CD4-positive, CD25-positive, alpha-beta regulatory T cell (primary cell): ENCODE results near the gene ARHGAP45. TPM values are rescaled to one million over a fixed set of nuclear protein-coding genes. Genes with fewer than 3 reads are reported as not detected.

Source experiments
- ATAC-seq, 2 donors: fragments of 150-1000 bp; cut with Tn5 transposase; one replicate each; pipeline ENCODE4 v1.10.0; 2021; ENCODE audit warnings: low read depth in 2 of 2, moderate number of reproducible peaks in 2 of 2, moderate library complexity in 1 of 2
- DNase-seq, 3 donors: peaks; one replicate each; pipeline versions ENCODE4 v3.0.0 to v3.0.0-alpha.2; 2012 to 2022; ENCODE audit warnings: mixed read lengths in 1 of 3
- H3K27ac ChIP-seq: one replicate; pipeline ENCODE4 v1.7.0; 2013; ENCODE audit warnings: mild to moderate bottlenecking, low read length; ENCODE audit not compliant: insufficient read depth, poor library complexity, severe bottlenecking
- H3K27me3 ChIP-seq: one replicate; pipeline ENCODE4 v1.7.0; 2013; ENCODE audit warnings: low read length; ENCODE audit not compliant: control insufficient read depth, insufficient read depth
- H3K36me3 ChIP-seq: one replicate; pipeline ENCODE4 v1.7.0; 2013; ENCODE audit warnings: mild to moderate bottlenecking, low read length, moderate library complexity; ENCODE audit not compliant: control insufficient read depth, insufficient read depth
- H3K4me1 ChIP-seq: 2 replicates; pipeline ENCODE4 v1.7.0; 2013; ENCODE audit warnings: mild to moderate bottlenecking, low read length; ENCODE audit not compliant: insufficient read depth, control insufficient read depth, poor library complexity, severe bottlenecking
- H3K4me3 ChIP-seq: one replicate; pipeline ENCODE4 v1.7.0; 2013; ENCODE audit warnings: low read depth, mild to moderate bottlenecking, low read length, moderate library complexity
- H3K9me3 ChIP-seq, 2 experiments: 1 replicate in 1 of 2; 2 replicates in 1 of 2; pipeline ENCODE4 v1.7.0; 2013; ENCODE audit warnings: low read length in 2 of 2, mild to moderate bottlenecking in 1 of 2, moderate library complexity in 1 of 2; ENCODE audit not compliant: control insufficient read depth in 2 of 2
- H3K27ac Mint-ChIP-seq, 3 donors: one replicate each; pipeline ENCODE4 v1.8.0; 2020 to 2022; ENCODE audit warnings: mild to moderate bottlenecking in 3 of 3, mixed read lengths in 3 of 3, moderate library complexity in 2 of 3
- H3K27me3 Mint-ChIP-seq: one replicate; pipeline ENCODE4 v1.8.0; 2022; ENCODE audit warnings: mild to moderate bottlenecking, mixed read lengths
- H3K36me3 Mint-ChIP-seq: one replicate; pipeline ENCODE4 v1.8.0; 2020; ENCODE audit warnings: mixed read lengths
- H3K4me1 Mint-ChIP-seq, 4 donors: one replicate each; pipeline ENCODE4 v1.8.0; 2020 to 2022; ENCODE audit warnings: mixed read lengths in 4 of 4, mild to moderate bottlenecking in 1 of 4
- H3K4me3 Mint-ChIP-seq, 4 donors: one replicate each; pipeline ENCODE4 v1.8.0; 2020 to 2022; ENCODE audit warnings: mild to moderate bottlenecking in 4 of 4, mixed read lengths in 4 of 4, moderate library complexity in 3 of 4
- H3K9me3 Mint-ChIP-seq, 7 donors: one replicate each; pipeline ENCODE4 v1.8.0; 2020 to 2022; ENCODE audit warnings: mixed read lengths in 7 of 7, mild to moderate bottlenecking in 3 of 7, moderate library complexity in 2 of 7
- polyA plus RNA-seq, 4 donors: library from polyadenylated mRNA; unstranded; fragments of 300-500 nt; fragmentation: Illumina TruSeq; gene quantifications; one replicate each; pipeline ENCODE4 v1.2.3, GENCODE V29; 2021
- total RNA-seq: library from RNA; stranded (reverse); gene quantifications from one replicate; pipeline ENCODE4 v1.2.3, GENCODE V29; 2022

The ARHGAP45 gene
- total and polyA plus RNA-seq, 5 donors from 2014 or later, result 258 to 756 (median 284) TPM

DNA sequence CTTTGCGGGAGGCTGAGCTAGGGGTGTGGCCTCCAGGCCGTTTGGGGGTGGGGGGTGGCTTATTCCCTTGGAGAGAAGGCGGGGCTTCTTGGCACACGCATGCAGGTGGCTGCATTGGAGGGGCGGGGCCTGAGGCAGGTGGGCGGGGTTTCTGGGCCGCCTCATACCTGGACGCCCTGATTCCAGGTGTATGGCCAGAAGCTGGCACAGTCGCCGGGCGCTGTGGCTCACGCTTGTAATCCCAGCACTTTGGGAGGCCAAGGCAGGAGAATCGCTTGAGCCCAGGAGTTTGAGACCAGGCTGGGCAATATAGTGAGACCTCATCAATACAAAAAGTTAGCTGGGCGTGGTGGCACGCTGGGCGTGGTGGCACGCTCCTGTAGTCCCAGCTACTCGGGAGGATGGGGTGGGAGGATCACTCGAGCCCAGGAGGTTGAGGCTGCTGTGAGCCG, 19.2 kb upstream of the ARHGAP45 start:
- no peaks in the 10 kb centered on the region for H3K36me3 ChIP-seq
- DNase-seq (no peak), ATAC-seq (no peak)
- H3K27ac ChIP-seq, result no peak overlapping the region
- H3K4me3 ChIP-seq, result no peak overlapping the region
- H3K9me3 ChIP-seq, result no peaks in the 10 kb centered on the region
- H3K27ac Mint-ChIP-seq, result no peak overlapping the region
- H3K27me3 Mint-ChIP-seq, result no peaks in the 10 kb centered on the region
- peaks cover 6% of the 10 kb centered on the region for H3K4me1 ChIP-seq
- H3K9me3 Mint-ChIP-seq, result peaks cover 0 to 2% (median 0%) of the 10 kb centered on the region in 7 donors
- H3K4me3 Mint-ChIP-seq, result no peak overlapping the region
- H3K4me1 Mint-ChIP-seq, result peaks cover 4 to 9% (median 6%) of the 10 kb centered on the region in 4 donors
- peaks cover 3% of the 10 kb centered on the region for H3K36me3 Mint-ChIP-seq
- no peaks in the 10 kb centered on the region for H3K27me3 ChIP-seq

GRCh38 chr19:1049106-1049505, 17.9 kb upstream of the ARHGAP45 start:
- peaks cover 6% of the 10 kb centered on the region for H3K4me1 ChIP-seq
- Mint-ChIP-seq H3K4me3 (no peak overlapping the region), H3K36me3 (peaks cover 3% of the 10 kb centered on the region), H3K4me1 (peaks cover 5 to 17% (median 6%) of the 10 kb centered on the region in 4 donors), H3K27me3 (no peaks in the 10 kb centered on the region), H3K9me3 (peaks cover 0 to 2% (median 0%) of the 10 kb centered on the region in 7 donors), H3K27ac (no peak overlapping the region)
- DNase-seq (no peak), ATAC-seq (no peak)
- H3K9me3 ChIP-seq, result no peaks in the 10 kb centered on the region
- no peak overlapping the region for H3K4me3 ChIP-seq
- no peaks in the 10 kb centered on the region for H3K27me3 ChIP-seq
- no peaks in the 10 kb centered on the region for H3K36me3 ChIP-seq
- H3K27ac ChIP-seq, result no peak overlapping the region

- H3K4me1 Mint-ChIP-seq, result peaks cover 5 to 17% (median 6%) of the 10 kb centered on the region in 4 donors
- Histone ChIP-seq H3K27ac (no peak overlapping the region), H3K36me3 (no peaks in the 10 kb centered on the region), H3K27me3 (no peaks in the 10 kb centered on the region), H3K4me3 (no peak overlapping the region), H3K4me1 (peaks cover 6% of the 10 kb centered on the region), H3K9me3 (no peaks in the 10 kb centered on the region)
- ATAC-seq (no peak), DNase-seq (no peak)
- no peak overlapping the region for H3K4me3 Mint-ChIP-seq
- H3K27me3 Mint-ChIP-seq, result no peaks in the 10 kb centered on the region
- no peak overlapping the region for H3K27ac Mint-ChIP-seq
- peaks cover 0 to 2% (median 0%) of the 10 kb centered on the region in 7 donors for H3K9me3 Mint-ChIP-seq
- peaks cover 3% of the 10 kb centered on the region for H3K36me3 Mint-ChIP-seq
Measured at GRCh38 chr19:1049800-1050199, 17.2 kb upstream of the ARHGAP45 start.

DNA sequence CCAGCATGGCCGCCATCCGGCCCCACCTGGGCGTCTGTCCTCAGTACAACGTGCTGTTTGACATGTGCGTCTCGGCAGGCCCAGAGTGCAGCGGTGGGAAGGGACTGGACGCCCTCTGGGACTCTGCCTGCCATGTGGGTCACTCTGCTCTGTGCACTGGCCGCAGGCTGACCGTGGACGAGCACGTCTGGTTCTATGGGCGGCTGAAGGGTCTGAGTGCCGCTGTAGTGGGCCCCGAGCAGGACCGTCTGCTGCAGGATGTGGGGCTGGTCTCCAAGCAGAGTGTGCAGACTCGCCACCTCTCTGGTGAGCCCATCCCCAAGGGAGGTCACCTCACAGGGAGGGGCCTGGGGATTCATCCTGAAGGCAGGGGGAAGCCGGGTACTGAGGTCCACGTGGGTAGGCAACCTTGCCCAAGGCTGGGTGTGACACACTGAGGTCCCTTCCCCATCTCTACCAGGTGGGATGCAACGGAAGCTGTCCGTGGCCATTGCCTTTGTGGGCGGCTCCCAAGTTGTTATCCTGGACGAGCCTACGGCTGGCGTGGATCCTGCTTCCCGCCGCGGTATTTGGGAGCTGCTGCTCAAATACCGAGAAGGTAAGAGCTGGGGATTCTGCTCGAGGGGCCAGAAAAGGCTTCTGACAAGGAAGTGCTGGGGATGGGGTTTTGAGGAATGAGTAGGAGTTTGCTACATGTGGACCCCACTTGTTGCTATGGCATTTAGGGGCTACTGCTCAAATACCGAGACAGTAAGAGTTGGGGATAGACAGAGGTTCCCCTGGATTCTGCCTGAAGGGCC, 15.8 kb upstream of the ARHGAP45 start:
- Histone ChIP-seq H3K36me3 (no peaks in the 10 kb centered on the region), H3K4me1 (peaks cover 6% of the 10 kb centered on the region), H3K27ac (no peak overlapping the region), H3K4me3 (no peak overlapping the region), H3K9me3 (no peaks in the 10 kb centered on the region), H3K27me3 (no peaks in the 10 kb centered on the region)
- Mint-ChIP-seq H3K4me1 (peaks cover 0 to 12% (median 2%) of the 10 kb centered on the region in 4 donors), H3K9me3 (no peaks in the 10 kb centered on the region), H3K36me3 (peaks cover under 1% of the 10 kb centered on the region), H3K27me3 (no peaks in the 10 kb centered on the region), H3K27ac (peak overlapping the region in 1 of 3 donors; percentile 54), H3K4me3 (no peak overlapping the region)
- ATAC-seq (no peak), DNase-seq (no peak)

GRCh38 chr19:1051791-1052190, 15.2 kb upstream of the ARHGAP45 start:
- Histone ChIP-seq H3K9me3 (no peaks in the 10 kb centered on the region), H3K4me3 (no peak overlapping the region), H3K27ac (no peak overlapping the region), H3K36me3 (no peaks in the 10 kb centered on the region), H3K27me3 (no peaks in the 10 kb centered on the region), H3K4me1 (peaks cover 6% of the 10 kb centered on the region)
- Mint-ChIP-seq H3K27ac (peak overlapping the region in 1 of 3 donors; percentile 54), H3K27me3 (no peaks in the 10 kb centered on the region), H3K9me3 (no peaks in the 10 kb centered on the region), H3K4me1 (peaks cover 0 to 16% (median 4%) of the 10 kb centered on the region in 4 donors), H3K36me3 (peaks cover 7% of the 10 kb centered on the region), H3K4me3 (no peak overlapping the region)
- DNase-seq (no peak), ATAC-seq (no peak)

DNA sequence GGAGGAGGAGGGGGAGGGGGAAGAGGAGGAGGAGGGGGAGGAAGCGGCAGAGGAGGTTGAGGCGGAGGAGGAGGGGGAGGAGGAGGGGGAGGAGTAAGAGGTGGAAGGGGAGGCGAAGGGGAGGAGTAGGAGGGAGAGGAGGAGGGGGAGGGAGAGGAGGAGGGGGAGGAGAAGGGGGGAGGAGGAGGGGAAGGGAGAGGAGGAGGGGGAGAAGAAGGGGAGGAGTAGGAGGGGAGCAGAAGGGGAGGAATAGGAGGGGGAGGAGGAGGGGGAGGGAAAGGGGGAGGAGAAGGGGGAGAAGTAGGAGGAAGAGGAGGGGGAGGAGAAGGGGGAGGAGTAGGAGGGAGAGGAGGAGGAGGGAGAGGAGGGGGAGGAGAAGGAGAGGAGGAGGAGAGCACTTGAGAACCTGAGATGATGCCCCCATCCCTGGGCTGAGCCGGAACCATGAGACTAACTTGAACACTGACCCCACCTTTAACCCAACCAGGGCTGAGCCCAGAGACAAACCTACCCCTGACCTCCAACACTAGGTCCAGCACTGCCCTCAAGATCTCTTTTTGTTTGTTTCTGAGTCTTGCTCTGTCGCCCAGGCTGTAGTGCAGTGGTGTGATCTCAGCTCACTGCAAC, 14.5 kb upstream of the ARHGAP45 start:
- DNase-seq (no peak), ATAC-seq (no peak)
- Mint-ChIP-seq H3K4me1 (peaks cover 4 to 23% (median 9%) of the 10 kb centered on the region in 4 donors), H3K27ac (peak overlapping the region in 1 of 3 donors; percentile 87), H3K36me3 (peaks cover 13% of the 10 kb centered on the region), H3K4me3 (no peak overlapping the region), H3K27me3 (no peaks in the 10 kb centered on the region), H3K9me3 (peaks cover 0 to 2% (median 0%) of the 10 kb centered on the region in 7 donors)
- no peaks in the 10 kb centered on the region for H3K27me3 ChIP-seq
- no peak overlapping the region for H3K27ac ChIP-seq
- H3K4me1 ChIP-seq, result peaks cover 4% of the 10 kb centered on the region
- no peaks in the 10 kb centered on the region for H3K9me3 ChIP-seq
- H3K36me3 ChIP-seq, result no peaks in the 10 kb centered on the region
- no peak overlapping the region for H3K4me3 ChIP-seq

DNA sequence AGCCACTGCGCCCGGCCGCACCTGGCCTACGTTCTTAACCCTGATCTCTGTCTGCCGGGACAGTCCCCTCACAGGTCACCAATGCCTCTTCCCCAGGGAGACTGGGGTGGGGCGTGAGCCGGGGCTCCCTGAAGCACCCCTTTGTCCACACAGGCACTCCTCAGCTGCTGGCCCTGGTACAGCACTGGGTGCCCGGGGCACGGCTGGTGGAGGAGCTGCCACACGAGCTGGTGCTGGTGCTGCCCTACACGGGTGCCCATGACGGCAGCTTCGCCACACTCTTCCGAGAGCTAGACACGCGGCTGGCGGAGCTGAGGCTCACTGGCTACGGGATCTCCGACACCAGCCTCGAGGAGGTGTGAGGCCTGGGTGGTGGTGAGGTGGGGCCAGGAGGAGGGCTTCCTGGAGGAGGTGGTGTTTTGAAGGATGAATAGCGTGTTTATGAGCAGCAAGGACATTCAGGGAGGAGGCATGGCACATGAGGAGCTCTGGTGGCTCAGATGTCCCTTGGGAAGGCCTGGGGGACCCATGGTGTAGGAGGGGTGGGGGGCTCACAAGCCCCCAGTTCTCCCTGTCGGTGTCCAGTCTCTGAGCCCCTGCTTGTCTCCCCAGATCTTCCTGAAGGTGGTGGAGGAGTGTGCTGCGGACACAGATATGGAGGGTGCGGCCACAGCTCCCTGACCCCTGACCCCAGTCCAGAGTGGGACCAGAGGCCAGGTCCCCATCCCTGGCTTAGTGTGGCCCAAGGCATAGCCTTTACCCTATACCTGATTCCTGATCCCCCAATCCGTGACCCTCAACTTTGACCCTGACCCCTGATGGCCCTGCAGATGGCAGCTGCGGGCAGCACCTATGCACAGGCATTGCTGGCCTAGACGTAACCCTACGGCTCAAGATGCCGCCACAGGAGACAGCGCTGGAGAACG, 13.5 kb upstream of the ARHGAP45 start:
- H3K4me1 Mint-ChIP-seq, result peaks cover 5 to 32% (median 18%) of the 10 kb centered on the region in 4 donors
- Histone ChIP-seq H3K4me3 (no peak overlapping the region), H3K9me3 (no peaks in the 10 kb centered on the region), H3K27me3 (no peaks in the 10 kb centered on the region), H3K4me1 (peaks cover 12% of the 10 kb centered on the region), H3K36me3 (no peaks in the 10 kb centered on the region), H3K27ac (no peak overlapping the region)
- no peak for DNase-seq
- no peak for ATAC-seq
- peaks cover 15% of the 10 kb centered on the region for H3K36me3 Mint-ChIP-seq
- H3K4me3 Mint-ChIP-seq, result no peak overlapping the region
- H3K27me3 Mint-ChIP-seq, result no peaks in the 10 kb centered on the region
- peaks cover 0 to 3% (median 0%) of the 10 kb centered on the region in 7 donors for H3K9me3 Mint-ChIP-seq
- peak overlapping the region in 1 of 3 donors; percentile 87 for H3K27ac Mint-ChIP-seq
